NCI-H2107 treated with DMSO at 0.1 percent for 48 hours (cell line): ENCODE data around the gene ITM2C.

ENCODE experiments used
- DNase-seq: peaks from one replicate; lab custom pipeline; 2025; ENCODE audit not compliant: unreplicated experiment; lab: John Stamatoyannopoulos, UW

ITM2C gene

DNA sequence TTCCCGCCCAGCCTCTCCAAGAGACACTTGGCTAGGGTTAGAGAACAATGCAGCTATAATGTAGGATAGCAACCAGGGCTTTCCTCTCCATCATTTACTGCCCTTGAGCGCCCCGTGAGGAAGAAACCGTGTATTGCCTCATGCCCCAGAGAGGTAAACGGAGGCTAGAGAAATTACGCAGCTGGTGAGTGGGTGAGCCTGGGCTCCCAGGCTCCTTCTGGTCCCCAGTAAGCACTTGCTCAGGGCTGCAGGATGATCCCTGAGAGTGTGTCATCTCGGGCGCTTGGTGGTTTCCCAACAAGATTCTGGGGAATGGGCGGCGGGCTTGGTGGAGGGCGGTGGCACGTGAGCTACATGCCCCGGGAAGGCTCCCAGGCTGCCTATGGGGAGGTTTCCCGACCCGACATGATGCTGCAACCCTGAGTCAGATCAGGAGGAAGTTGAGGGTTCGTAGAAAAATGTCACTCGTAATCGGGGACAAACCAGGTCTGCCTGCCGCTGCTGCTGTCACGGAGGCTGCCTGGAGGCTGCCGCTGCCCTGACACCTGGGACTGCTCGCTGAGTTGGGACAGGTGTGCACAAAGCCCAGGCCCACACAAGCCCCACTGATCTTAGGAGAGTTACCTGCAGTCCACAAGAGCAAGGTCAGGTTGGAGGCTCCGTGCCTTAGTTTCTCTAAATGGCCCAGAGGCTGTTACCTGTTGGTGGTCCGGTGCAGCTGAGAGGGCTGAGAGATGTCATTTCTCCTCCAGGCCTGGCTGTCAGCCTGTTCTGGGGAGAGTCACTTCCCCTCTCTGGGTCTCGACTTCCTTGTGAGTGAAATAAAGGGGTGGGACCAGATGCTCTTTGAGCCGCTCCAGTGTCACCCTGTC, 60.0 kb downstream of the ITM2C start, which contains the start of gene GPR55:
GPR55 (minus strand) TSS at position 773 of the 872 bp plus-strand sequence. CDS start 14,280 bp downstream, outside the sequence.
- DNase-seq, result no peak

DNA sequence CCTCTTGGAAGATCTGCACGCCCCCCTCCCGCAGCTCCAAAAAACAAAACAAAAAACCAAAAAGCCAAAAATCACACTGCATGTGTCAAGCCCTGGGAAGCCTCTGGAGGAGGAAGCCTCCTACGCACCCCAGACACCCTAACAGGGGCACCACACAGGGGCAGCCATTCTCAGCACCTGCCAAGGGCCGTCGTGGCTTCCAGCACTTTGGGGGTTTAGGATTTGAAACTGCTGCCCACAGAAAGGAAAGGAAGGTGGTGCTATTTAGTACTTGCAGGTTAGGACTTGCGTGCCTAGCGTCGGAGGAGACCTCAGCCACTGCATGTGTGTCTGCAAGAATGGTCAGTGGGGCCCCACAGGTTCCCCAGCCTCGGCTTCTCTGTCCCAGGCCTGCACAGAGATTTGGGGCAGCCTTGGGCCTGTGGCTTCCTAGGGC, 60.7 kb downstream of the ITM2C start:
- DNase-seq, result no peak

DNA sequence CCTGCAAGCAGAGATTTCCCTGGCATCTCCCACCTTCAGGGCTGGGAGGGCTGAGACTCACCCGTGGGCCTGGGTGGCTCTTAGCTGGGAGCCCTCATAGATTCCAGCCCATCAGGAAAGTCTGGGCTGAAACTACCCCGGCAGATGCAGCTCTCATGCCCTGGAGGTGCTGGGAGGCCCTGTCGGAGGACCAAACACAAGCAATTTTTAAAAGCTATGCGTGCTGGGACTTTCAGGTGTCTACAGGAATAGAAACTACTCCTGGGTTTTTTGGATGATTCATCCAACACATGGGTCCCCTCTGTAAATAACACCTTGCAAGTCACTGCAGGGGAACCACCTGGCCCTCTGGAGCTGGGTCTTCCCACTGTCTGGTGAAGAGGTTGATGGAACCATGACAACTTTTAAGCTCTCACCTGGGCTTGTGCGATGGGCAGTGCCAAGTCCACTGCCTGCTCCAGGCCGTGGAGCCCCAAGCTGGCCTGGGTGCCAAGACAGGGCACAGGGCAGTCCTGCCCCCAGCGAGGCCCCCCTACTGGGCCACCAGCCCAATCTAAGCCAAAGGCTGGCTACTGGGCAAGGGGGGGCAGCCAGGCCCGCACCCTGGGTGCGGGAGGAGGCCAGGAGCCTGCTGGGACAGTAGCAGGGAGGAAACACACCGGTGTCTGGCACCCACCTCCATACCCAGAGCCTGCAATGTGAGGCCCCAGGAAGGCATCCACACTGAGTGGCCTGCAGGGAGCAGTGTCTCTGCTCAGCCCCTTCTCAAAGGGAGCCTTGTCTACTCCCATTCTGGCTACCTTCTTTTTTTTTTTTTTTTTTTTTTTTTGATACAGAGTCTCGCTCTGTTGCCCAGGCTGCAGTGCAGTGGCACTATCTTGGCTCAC, 61.4 kb downstream of the ITM2C start:
- DNase-seq, result no peak

DNA sequence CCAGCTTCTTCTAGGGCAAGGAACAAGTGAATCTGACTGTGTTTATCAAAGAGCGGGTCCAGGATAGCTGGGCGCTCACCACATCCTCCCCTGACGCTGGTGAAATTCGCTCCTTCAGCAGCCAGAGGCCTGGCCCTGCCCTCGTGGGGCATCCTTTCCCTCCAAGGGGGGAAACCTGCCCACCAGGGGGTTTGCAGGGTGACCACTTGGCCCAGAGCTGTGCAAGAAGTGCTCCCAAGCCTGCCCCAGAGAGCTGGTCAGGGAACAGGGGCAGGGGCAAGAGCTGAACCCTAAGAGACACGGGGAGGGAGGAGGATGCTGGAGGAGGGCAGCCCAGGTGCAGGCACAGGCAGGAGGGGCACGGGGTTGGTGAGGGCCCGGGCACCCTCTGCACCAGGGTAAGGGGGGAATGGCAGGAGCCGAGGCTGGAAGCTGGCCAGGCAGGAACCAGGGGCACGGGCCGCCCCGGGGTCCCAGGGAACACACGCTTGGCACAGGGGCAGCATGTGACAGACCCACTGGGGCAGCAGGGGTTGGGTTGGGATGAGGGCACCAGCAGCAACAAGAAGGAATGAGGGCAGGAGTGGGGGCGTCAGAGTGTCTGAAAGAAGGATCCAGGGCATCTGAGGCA, 63.1 kb downstream of the ITM2C start:
- no peak for DNase-seq
